Astrocyte (in vitro differentiated cells and primary cell): Measurements from ENCODE around the gene PER2. TPM values are rescaled to one million over a fixed set of nuclear protein-coding genes. Genes with fewer than 3 reads are reported as not detected.

ENCODE experiments used
- DNase-seq: peaks from one replicate; pipeline ENCODE4 v3.0.0-alpha.2; 2010; ENCODE audit warnings: low read depth
- FAIRE-seq: peaks from 2 replicates; lab custom pipeline; 2011; peaks lifted over from hg19 to GRCh38; lab: Jason Lieb, UNC
- H2AFZ ChIP-seq: 2 replicates; pipeline ENCODE4 v1.6.0; 2012; ENCODE audit warnings: low read depth, low read length, inconsistent platforms
- H3K27ac ChIP-seq: 2 replicates; pipeline ENCODE4 v1.5.1; 2011; ENCODE audit warnings: low read depth, low read length, inconsistent platforms
- H3K27me3 ChIP-seq: 2 replicates; pipeline ENCODE4 v1.6.0; 2011; ENCODE audit warnings: low read length, inconsistent platforms; ENCODE audit not compliant: insufficient read depth
- H3K36me3 ChIP-seq: 2 replicates; pipeline ENCODE4 v1.5.1; 2011; ENCODE audit warnings: low read length, inconsistent platforms; ENCODE audit not compliant: insufficient read depth
- H3K4me1 ChIP-seq: 2 replicates; pipeline ENCODE4 v1.5.1; 2011; ENCODE audit warnings: low read length, inconsistent platforms; ENCODE audit not compliant: insufficient read depth
- H3K4me2 ChIP-seq: 2 replicates; pipeline ENCODE4 v1.6.0; 2012; ENCODE audit warnings: low read length, inconsistent platforms
- H3K4me3 ChIP-seq: 2 replicates; pipeline ENCODE4 v1.5.1; 2011; ENCODE audit warnings: low read depth, mild to moderate bottlenecking, low read length, inconsistent platforms; ENCODE audit not compliant: insufficient read depth
- H3K79me2 ChIP-seq: 2 replicates; pipeline ENCODE4 v1.6.0; 2012; ENCODE audit warnings: mild to moderate bottlenecking, low read length, inconsistent platforms; ENCODE audit not compliant: insufficient read depth
- H3K9ac ChIP-seq: 2 replicates; pipeline ENCODE4 v1.6.0; 2012; ENCODE audit warnings: mild to moderate bottlenecking, low read length, inconsistent platforms
- H3K9me3 ChIP-seq: 2 replicates; pipeline ENCODE4 v1.5.1; 2012; ENCODE audit warnings: low read depth, mild to moderate bottlenecking, low read length, inconsistent platforms; ENCODE audit not compliant: insufficient read depth
- H4K20me1 ChIP-seq: 2 replicates; pipeline ENCODE4 v1.6.0; 2012; ENCODE audit warnings: low read length, inconsistent platforms; ENCODE audit not compliant: insufficient read depth
- H3K27ac Mint-ChIP-seq: one replicate; pipeline ENCODE4 v1.8.0; 2021; ENCODE audit warnings: mild to moderate bottlenecking, mixed read lengths; ENCODE audit not compliant: unreplicated experiment
- H3K27me3 Mint-ChIP-seq: one replicate; pipeline ENCODE4 v1.8.0; 2021; ENCODE audit warnings: low read depth, mixed read lengths; ENCODE audit not compliant: unreplicated experiment
- H3K36me3 Mint-ChIP-seq: one replicate; pipeline ENCODE4 v1.8.0; 2021; ENCODE audit warnings: low read depth, mixed read lengths; ENCODE audit not compliant: unreplicated experiment
- H3K4me1 Mint-ChIP-seq: one replicate; pipeline ENCODE4 v1.8.0; 2021; ENCODE audit warnings: low read depth, mixed read lengths; ENCODE audit not compliant: unreplicated experiment
- H3K4me3 Mint-ChIP-seq: one replicate; pipeline ENCODE4 v1.8.0; 2021; ENCODE audit warnings: mild to moderate bottlenecking, moderate library complexity, mixed read lengths; ENCODE audit not compliant: unreplicated experiment
- H3K9me3 Mint-ChIP-seq: one replicate; pipeline ENCODE4 v1.8.0; 2021; ENCODE audit warnings: mild to moderate bottlenecking, mixed read lengths; ENCODE audit not compliant: unreplicated experiment
- EZH2 ChIP-seq: IDR thresholded peaks from 2 replicates; pipeline ENCODE4 v1.6.1; 2012; ENCODE audit warnings: mild to moderate bottlenecking, low read length, inconsistent platforms; ENCODE audit not compliant: insufficient read depth
- total RNA-seq: library from RNA; stranded (reverse); gene quantifications from 2 replicates; pipeline ENCODE4 v1.2.1, GENCODE V29; 2021
- TF ChIP-seq, protein P1 (sequence below): IDR thresholded peaks from 2 replicates; pipeline ENCODE4 v1.5.1; 2011; ENCODE audit warnings: low read depth, mild to moderate bottlenecking, inconsistent platforms, low read length, moderate library complexity; ENCODE audit not compliant: insufficient read depth

The PER2 gene
- total RNA-seq, 1 donor from 2014 or later = 2.0 TPM

DNA sequence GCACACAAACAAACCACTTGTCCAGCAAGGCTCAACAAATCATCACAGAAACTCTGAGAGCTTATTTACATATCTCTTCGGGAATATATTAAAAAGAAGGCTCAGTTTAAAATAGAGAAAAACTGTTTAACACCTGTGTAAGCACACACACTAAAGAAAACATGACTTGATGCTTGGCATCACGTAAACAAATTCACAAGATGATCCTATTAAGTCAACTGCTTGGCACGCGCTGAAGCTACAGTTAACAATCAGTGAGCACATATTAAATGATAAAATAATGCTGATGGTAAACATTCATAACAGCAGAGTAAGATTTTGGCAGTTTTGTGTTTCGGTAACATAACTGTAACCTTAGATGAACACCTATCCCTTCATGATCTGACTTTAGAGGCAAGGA is 44.3 kb downstream of the PER2 start:
- Histone ChIP-seq H3K4me3 (no peak overlapping the region), H3K4me2 (no peak overlapping the region), H3K9ac (no peak overlapping the region), H3K27ac (no peak overlapping the region), H4K20me1 (no peaks in the 10 kb centered on the region), H3K9me3 (no peaks in the 10 kb centered on the region), H3K4me1 (no peaks in the 10 kb centered on the region), H3K79me2 (no peaks in the 10 kb centered on the region), H2AFZ (no peak overlapping the region), H3K27me3 (peaks cover 7% of the 10 kb centered on the region), H3K36me3 (no peaks in the 10 kb centered on the region)
- Mint-ChIP-seq H3K27me3 (peaks cover 18% of the 10 kb centered on the region), H3K4me1 (no peaks in the 10 kb centered on the region), H3K36me3 (peaks cover 7% of the 10 kb centered on the region), H3K27ac (no peak overlapping the region), H3K4me3 (no peak overlapping the region), H3K9me3 (no peaks in the 10 kb centered on the region)
- FAIRE-seq = no peak
- TF ChIP-seq, protein P1, sequence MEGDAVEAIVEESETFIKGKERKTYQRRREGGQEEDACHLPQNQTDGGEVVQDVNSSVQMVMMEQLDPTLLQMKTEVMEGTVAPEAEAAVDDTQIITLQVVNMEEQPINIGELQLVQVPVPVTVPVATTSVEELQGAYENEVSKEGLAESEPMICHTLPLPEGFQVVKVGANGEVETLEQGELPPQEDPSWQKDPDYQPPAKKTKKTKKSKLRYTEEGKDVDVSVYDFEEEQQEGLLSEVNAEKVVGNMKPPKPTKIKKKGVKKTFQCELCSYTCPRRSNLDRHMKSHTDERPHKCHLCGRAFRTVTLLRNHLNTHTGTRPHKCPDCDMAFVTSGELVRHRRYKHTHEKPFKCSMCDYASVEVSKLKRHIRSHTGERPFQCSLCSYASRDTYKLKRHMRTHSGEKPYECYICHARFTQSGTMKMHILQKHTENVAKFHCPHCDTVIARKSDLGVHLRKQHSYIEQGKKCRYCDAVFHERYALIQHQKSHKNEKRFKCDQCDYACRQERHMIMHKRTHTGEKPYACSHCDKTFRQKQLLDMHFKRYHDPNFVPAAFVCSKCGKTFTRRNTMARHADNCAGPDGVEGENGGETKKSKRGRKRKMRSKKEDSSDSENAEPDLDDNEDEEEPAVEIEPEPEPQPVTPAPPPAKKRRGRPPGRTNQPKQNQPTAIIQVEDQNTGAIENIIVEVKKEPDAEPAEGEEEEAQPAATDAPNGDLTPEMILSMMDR = no peak
- TF ChIP-seq EZH2 = no peak
- DNase-seq = no peak

DNA sequence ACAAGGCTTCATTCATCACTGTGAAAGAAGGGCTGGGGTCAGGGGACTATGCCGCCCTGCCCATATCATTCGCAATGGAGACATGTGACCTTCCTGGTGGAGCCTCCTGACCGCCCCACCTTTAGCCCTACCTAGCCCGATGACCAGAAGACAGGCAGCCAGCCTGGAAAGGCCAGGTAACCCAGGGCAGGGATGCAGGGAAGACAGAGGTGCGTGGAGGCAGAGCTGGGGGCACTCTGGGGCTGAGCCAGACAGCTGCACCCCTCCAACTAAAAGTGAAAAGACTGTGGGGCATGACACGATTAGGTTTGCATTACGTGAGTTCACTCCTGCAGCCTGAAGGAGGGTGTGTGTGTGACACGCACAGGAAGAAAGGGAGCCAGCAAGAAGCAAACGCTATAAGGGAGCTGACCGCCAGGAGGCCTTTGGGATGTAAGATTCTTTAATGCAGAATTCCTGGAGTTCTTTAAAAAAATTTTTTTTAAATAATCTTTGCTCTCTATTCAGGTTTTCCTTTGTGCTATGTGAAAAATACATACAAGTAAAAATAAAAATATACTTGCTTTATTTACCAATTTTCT is 44.8 kb downstream of the PER2 start:
- peaks cover 7% of the 10 kb centered on the region for H3K36me3 Mint-ChIP-seq
- DNase-seq (no peak), FAIRE-seq (no peak)
- TF ChIP-seq EZH2 = no peak
- TF ChIP-seq, protein P1 = peak; percentile 2
- Histone ChIP-seq H2AFZ (no peak overlapping the region), H3K79me2 (no peaks in the 10 kb centered on the region), H3K9me3 (peaks cover 5% of the 10 kb centered on the region), H3K27ac (no peak overlapping the region), H3K9ac (no peak overlapping the region), H3K4me1 (no peaks in the 10 kb centered on the region), H4K20me1 (no peaks in the 10 kb centered on the region), H3K27me3 (peaks cover 10% of the 10 kb centered on the region), H3K4me2 (no peak overlapping the region), H3K36me3 (no peaks in the 10 kb centered on the region), H3K4me3 (no peak overlapping the region)
- no peak overlapping the region for H3K4me3 Mint-ChIP-seq
- no peak overlapping the region for H3K27ac Mint-ChIP-seq
- peaks cover 18% of the 10 kb centered on the region for H3K27me3 Mint-ChIP-seq
- no peaks in the 10 kb centered on the region for H3K9me3 Mint-ChIP-seq
- H3K4me1 Mint-ChIP-seq = no peaks in the 10 kb centered on the region

DNA sequence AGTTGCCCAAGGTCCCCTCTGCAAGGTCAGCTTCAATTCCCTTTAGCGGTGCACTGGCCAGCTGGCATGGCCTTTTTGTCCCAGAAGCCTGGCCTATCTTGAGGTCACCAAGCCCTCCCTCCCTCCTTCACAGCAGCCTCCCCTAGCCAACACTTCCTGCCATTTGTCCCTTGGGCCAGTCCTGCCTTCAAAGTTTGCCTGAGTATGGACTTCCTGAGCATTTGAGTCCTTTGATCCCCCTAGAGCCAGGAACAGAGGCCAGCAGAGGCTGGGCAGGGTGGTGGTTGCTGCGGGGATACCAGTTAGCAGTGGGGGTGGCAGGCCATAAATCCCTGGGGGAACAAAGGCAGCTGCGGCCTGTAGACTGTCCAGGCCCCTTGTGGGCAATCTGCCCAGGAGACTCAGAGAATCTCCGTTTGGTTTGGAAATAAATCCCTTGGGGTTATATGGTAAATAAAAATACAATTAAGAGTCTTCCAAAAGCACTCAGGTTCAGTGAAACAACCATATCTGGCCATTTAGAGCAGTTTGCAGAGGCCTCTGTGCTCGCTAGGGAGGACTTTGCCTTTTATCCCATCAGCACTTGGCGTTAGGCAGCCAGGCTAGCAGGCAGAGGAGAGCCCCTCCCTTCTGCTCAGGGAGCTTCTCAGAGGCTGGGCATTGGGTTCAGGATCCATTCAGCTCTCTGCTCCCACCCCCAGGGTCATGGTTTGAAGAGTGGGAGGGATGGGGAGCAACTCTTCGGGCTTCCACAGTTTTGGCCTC is 45.5 kb downstream of the PER2 start:
- DNase-seq = no peak
- peaks cover 10% of the 10 kb centered on the region for H3K36me3 Mint-ChIP-seq
- no peak for TF ChIP-seq EZH2
- TF ChIP-seq, protein P1 = no peak

More for the DNA sequence above, 45.5 kb downstream of the PER2 start:
- no peak overlapping the region for H2AFZ ChIP-seq
- H3K36me3 ChIP-seq = no peaks in the 10 kb centered on the region
- H3K4me3 ChIP-seq = no peak overlapping the region
- no peaks in the 10 kb centered on the region for H3K79me2 ChIP-seq
- no peak for FAIRE-seq
- peaks cover 24% of the 10 kb centered on the region for H3K27me3 Mint-ChIP-seq
- no peak overlapping the region for H3K27ac ChIP-seq
- no peaks in the 10 kb centered on the region for H3K4me1 ChIP-seq
- no peaks in the 10 kb centered on the region for H4K20me1 ChIP-seq
- no peaks in the 10 kb centered on the region for H3K4me1 Mint-ChIP-seq
- H3K9ac ChIP-seq = no peak overlapping the region
- H3K4me2 ChIP-seq = no peak overlapping the region
- peaks cover 13% of the 10 kb centered on the region for H3K27me3 ChIP-seq
- H3K4me3 Mint-ChIP-seq = no peak overlapping the region
- peaks cover 5% of the 10 kb centered on the region for H3K9me3 ChIP-seq
- no peaks in the 10 kb centered on the region for H3K9me3 Mint-ChIP-seq
- no peak overlapping the region for H3K27ac Mint-ChIP-seq
